Smooth muscle cell of the pulmonary artery (primary cell): Measurements from ENCODE around the gene ZNF382. TPM values are rescaled to one million over a fixed set of nuclear protein-coding genes. Genes with fewer than 3 reads are reported as not detected.

ENCODE experiments used
- total RNA-seq: library from RNA; depleted of rRNA; stranded (reverse); fragments of >200 nt; gene quantifications from 2 replicates; pipeline ENCODE4 v1.2.3, GENCODE V29; 2014

Gene ZNF382
- total RNA-seq, result 9.6 and 13.1 TPM in 2 replicates

GRCh38 chr19:36605101-36605876 lies at the start of gene ZNF382:
Gene ZNF382, plus strand, starts transcription at chr19:36605313. Its CDS starts 4,602 bp downstream, at chr19:36609915.

GRCh38 chr19:36573020-36573894 lies 31.9 kb upstream of the ZNF382 start, which contains the start of gene ZNF529:
Gene ZNF529, minus strand, starts transcription at chr19:36573292. Its CDS starts 946 bp downstream, at chr19:36572346.

Other genes with a start within 250 kb of the ZNF382 start
- 3.8 and 4.8 TPM in 2 replicates for gene ZFP14, start 226.1 kb upstream of the ZNF382 start, total RNA-seq
- 8.4 and 8.5 TPM in 2 replicates for gene ZFP82, start 186.7 kb upstream of the ZNF382 start, total RNA-seq
- 9.7 and 11.3 TPM in 2 replicates for gene ZNF566, start 115.8 kb upstream of the ZNF382 start, total RNA-seq
- gene ZNF260, start 77.0 kb upstream of the ZNF382 start, total RNA-seq, result 8.1 and 8.5 TPM in 2 replicates
- 10.0 and 12.3 TPM in 2 replicates for gene ZNF529, start 32.0 kb upstream of the ZNF382 start, total RNA-seq
- gene ZNF461, start 61.5 kb downstream of the ZNF382 start, total RNA-seq, result 12.5 and 12.8 TPM in 2 replicates
- gene ZNF567, start 82.3 kb downstream of the ZNF382 start, total RNA-seq, result 3.6 and 4.4 TPM in 2 replicates
- gene ZNF850, start 167.5 kb downstream of the ZNF382 start, total RNA-seq, result 2.0 and 3.0 TPM in 2 replicates
- gene ZNF790, start 233.1 kb downstream of the ZNF382 start, total RNA-seq, result 7.4 and 8.1 TPM in 2 replicates
- 1.8 and 2.3 TPM in 2 replicates for gene ZNF345, start 245.6 kb downstream of the ZNF382 start, total RNA-seq